Activated naive CD4-positive, alpha-beta T cell treated with anti-CD3 and anti-CD28 coated beads, Interleukin-2, amount 50 U/mL, for 16 hours (primary cell): Measurements from ENCODE around the gene GLYR1.

Source experiments
- DNase-seq: peaks from one replicate; pipeline ENCODE4 v3.0.0-alpha.2; 2020

Gene GLYR1

DNA sequence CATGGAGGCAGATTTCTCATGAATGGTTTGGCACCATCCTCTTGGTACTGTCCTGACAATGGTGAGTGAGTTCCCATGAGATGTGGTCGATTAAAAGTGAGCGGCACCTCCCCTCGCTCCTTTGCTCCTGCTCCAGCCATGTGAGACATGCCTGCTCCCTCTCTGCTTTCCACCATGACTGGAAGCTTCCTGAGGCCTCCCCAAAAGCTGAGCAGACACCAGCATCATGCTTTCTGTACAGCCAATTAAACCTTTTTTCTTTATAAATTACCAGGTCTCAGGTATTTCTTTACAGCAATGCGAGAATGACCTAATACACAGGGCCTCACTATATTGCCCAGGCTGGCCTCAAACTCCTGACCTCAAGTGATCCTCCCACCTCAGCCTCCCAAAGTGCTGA lies 92.2 kb downstream of the GLYR1 start:
- DNase-seq, result no peak

DNA sequence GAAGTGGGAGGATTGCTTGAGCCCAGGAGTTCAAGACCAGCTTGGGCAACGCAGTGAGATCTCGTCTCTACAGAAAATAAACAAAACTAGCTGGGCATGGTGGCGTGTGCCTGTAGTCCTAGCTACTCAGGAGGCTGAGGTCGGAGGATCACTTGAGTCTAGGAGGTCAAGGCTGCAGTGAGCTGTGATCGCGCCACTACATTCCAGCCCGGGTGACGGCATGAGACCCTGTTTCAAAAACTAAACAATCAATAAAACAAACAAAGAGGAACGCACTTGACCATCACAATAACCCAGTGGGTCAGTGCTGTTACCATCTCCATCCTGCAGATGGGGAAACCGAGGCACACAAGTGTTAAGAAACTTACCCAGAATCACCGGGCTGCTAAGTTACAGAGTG lies 93.9 kb downstream of the GLYR1 start:
- DNase-seq, result no peak
